Limb (tissue), 2 donors: ENCODE results near the gene PPP1R12A.

Source experiments
- DNase-seq, 2 donors: peaks; one replicate each; pipeline ENCODE4 v3.0.0-alpha.2; 2016; ENCODE audit errors: extremely low spot score in 2 of 2

Gene PPP1R12A

GRCh38 chr12:79769860-79770485 lies 164.9 kb downstream of the PPP1R12A start:
- DNase-seq: no peak

- no peak for DNase-seq
Observed at GRCh38 chr12:79769189-79769859, 165.6 kb downstream of the PPP1R12A start.

- no peak for DNase-seq
Observed at GRCh38 chr12:79766705-79767464, 168.0 kb downstream of the PPP1R12A start.

GRCh38 chr12:79765157-79765556 lies 169.7 kb downstream of the PPP1R12A start:
- no peak for DNase-seq

- no peak for DNase-seq
Observed at GRCh38 chr12:79764641-79765040, 170.3 kb downstream of the PPP1R12A start.

- no peak for DNase-seq
Observed at GRCh38 chr12:79763766-79764452, 171.0 kb downstream of the PPP1R12A start.

- DNase-seq: no peak
Observed at GRCh38 chr12:79761341-79761740, 173.6 kb downstream of the PPP1R12A start.

- no peak for DNase-seq
Observed at GRCh38 chr12:79747274-79747673, 187.6 kb downstream of the PPP1R12A start.

- peak in 1 of 2 donors; percentile 31 for DNase-seq
Observed at GRCh38 chr12:79737875-79738718, 196.8 kb downstream of the PPP1R12A start.

GRCh38 chr12:79732638-79733037 lies 202.3 kb downstream of the PPP1R12A start:
- DNase-seq: no peak

- DNase-seq: no peak
Observed at GRCh38 chr12:79725987-79726386, 208.9 kb downstream of the PPP1R12A start.
